GM11168 (cell line): ENCODE data around the gene LMF1.
"Not testable (repeated sequence)": the region's sequence is repeated elsewhere in the genome, so short reads cannot be mapped to it uniquely, and the experiment has no call there.

ENCODE experiments used
- in situ Hi-C: fragments of 300-500 bp; cut with MboI; formaldehyde crosslinking; loops from one replicate; pipeline ENCODE4 v1.12.0; 2022; ENCODE audit warnings: low sequenced_read_pairs; ENCODE audit not compliant: unreplicated experiment

Gene LMF1

GRCh38 chr16:953818-954217 is 17.0 kb downstream of the LMF1 start:
- in situ Hi-C loops: not testable (repeated sequence)

DNA sequence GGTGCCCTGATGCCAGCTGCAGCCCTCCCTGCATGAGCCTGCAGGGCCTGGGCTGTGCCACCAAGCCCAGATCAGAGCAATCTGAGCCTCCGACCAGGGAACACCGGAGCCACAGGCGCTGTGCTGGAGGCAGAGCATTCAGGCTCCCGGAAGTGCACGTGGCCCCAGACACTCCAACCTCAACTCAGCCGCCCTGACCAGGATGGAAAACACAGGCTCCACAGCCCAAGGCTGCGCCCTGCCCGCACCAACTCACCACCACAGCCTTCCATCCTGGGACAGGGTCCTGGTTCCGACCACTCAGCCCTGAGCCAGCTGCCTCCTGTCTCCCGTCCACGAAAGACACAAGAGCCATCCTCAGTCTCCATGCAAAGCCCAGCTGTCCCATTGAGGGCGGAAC is 18.5 kb downstream of the LMF1 start:
- in situ Hi-C loops: no loop called here

- in situ Hi-C loops: no loop called here
Measured at GRCh38 chr16:951660-952301, 19.0 kb downstream of the LMF1 start.

GRCh38 chr16:950733-951573 is 19.8 kb downstream of the LMF1 start:
- in situ Hi-C loops: not testable (repeated sequence)

DNA sequence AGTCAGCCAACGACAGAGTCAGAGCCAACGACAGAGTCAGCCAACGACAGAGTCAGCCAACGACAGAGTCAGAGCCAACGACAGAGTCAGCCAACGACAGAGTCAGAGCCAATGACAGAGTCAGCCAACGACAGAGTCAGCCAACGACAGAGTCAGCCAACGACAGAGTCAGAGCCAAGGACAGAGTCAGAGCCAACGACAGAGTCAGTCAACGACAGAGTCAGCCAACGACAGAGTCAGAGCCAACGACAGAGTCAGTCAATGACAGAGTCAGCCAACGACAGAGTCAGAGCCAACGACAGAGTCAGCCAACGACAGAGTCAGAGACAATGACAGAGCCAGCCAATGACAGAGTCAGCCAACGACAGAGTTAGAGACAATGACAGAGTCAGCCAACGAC is 22.0 kb downstream of the LMF1 start:
- in situ Hi-C loops: not testable (repeated sequence)

GRCh38 chr16:947922-948303 is 22.9 kb downstream of the LMF1 start:
- in situ Hi-C loops: not testable (repeated sequence)

GRCh38 chr16:947255-947921 is 23.4 kb downstream of the LMF1 start:
- in situ Hi-C loops: no loop called here

DNA sequence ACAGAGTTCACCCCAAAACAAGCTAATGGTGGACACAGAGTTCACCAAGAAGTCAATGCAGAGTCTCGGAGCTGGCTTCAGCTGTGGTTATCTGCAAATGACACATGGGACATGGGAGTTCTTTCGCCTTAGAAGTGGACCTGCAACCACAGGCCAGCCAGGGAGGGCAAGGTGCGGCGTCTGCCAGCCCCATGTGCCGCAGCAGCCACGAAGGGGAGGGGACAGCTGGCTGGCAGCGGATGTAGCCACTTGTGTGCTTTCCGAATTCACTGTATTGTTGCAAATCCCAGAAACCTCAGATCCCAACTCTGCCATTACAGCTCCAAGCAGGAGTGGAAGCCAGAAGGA is 24.8 kb downstream of the LMF1 start:
- in situ Hi-C loops: no loop called here

GRCh38 chr16:945271-946047 is 25.3 kb downstream of the LMF1 start:
- in situ Hi-C loops: no loop called here

DNA sequence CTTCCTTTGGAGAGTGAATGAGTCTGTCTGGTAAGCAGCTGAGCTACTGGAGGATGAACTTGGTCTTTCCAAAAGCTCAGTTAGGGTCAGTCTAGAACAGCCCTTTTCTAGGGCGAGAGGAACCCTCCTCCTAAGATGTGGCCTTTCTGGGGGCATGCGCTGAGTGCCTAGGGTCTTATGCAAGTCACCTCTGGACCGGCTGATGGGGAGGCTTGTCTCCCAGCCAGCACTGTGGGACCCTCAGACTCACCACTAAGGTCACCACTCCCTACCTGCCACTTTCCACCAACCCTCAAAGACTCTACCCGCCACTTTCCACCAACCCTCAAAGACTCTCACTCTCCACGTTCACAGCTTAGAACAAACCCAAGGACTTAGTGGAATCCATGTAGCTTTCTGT is 26.8 kb downstream of the LMF1 start:
- in situ Hi-C loops: no loop called here

DNA sequence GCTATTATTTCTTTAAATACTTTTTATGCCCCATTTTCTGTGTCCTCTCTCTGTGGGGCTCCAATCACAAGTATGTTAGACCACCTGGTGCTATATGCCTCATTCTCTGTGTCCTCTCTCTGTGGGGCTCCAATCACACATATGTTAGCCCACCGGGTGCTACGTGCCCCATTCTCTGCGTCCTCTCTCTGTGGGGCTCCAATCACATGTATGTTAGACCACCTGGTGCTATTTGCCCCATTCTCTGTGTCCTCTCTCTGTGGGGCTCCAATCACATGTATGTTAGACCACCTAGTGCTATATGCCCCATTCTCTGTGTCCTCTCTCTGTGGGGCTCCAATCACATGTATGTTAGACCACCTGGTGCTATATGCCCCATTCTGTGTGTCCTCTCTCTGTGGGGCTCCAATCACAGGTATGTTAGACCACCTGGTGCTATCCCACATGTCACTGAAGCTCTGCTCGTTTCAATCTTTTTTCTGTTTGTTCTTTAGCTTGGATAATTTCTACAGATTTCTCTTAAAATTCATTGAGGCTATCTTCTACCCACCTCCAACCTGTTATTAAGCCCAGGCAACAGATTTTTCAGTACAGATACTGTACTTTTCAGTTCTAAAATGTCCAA is 28.2 kb downstream of the LMF1 start:
- in situ Hi-C loops: no loop called here

DNA sequence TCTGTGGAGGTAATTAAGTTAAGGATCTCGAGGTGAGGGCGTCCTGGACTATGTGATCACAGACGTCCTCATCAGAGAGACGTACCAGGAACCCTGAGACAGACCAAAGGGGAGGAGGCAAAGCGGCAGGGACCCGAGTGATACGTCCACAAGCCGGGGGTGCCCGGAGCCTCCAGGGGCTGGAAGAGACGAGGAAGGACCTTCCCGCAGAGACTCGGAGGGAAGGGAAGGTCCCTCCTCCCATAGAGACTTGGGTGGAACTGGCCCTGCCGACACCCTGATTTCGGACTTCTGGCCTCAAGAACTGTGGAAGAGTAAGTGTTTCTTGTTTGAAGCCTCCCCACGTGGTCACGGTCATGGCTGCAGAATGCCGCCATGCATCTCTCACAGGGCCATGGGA is 30.8 kb downstream of the LMF1 start:
- in situ Hi-C loops: no loop called here

DNA sequence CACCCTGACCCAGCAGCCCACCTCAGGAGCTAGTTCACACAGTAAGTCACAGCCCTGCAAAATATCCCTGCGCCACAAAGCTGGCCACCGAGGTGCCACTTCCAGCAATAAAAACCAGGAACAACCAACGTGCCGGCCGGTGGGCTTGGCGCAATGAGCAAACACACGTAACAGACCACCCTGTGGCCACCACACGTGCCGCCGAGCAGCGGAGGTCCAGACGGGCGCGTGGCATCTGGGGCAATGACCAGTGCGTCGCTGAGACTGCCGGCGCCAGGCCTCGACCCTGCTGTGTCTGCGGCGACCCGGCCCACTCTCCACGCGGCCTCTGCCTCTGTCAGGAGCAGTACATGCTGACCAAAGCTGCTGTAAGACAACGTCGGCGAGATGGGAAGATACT is 31.5 kb downstream of the LMF1 start:
- in situ Hi-C loops: no loop called here

DNA sequence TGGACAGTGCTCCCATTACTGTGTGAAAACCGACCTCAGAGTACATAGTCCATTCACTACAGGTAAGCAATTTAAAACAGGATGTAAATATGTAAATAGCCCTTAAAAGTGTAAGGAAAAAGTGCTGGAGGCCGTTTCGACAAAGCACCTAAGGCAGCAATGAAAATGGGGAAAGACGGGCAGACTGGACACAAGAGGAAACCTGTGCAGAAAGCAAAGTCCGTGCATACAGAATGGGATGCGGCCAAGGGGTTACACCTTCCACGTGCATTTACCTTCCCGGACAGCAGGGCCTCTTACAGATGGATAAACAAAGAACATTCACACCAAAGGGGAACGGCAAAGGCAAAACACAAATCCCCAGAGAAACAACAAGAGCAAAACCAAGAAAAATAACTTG is 32.0 kb downstream of the LMF1 start:
- in situ Hi-C loops: no loop called here

GRCh38 chr16:938136-938535 is 32.6 kb downstream of the LMF1 start:
- in situ Hi-C loops: no loop called here

DNA sequence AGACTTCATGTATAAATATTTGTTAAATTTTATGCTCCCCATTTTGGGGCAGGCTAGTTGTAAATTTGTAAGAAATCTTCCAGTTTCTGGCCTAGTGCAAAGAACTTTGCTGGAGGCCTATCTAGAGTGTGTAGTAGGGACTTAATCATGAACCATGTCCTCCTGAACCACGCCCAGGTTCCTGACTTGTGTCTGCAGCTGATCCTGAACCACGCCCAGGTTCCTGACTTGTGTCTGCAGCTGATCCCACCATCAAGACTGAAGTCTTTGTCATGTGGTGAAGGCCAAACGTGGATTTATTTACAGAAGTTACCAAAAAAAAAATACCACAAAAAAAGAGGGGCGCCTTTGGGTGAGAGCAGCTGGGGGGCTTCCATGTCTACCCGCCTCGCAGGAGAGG is 33.1 kb downstream of the LMF1 start:
- in situ Hi-C loops: no loop called here

DNA sequence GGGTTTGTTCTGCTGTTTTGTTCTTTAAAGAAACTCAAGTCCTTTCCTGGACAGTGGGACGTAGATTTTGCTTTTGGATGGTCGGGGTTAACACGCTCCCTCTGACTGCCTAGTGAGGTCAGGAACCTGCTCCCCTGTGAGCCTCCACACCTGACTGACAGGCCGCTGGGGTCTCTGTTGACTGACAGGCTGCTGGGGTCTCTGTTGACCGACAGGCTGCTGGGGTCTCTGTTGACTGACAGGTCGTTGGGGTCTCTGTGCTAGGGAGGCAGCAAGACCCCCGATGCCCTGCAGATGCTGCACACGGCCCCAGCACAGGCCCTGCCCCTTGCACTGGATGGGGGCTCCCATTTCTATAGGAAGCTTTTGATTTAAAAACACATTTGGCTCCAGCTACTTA is 33.5 kb downstream of the LMF1 start:
- in situ Hi-C loops: no loop called here

DNA sequence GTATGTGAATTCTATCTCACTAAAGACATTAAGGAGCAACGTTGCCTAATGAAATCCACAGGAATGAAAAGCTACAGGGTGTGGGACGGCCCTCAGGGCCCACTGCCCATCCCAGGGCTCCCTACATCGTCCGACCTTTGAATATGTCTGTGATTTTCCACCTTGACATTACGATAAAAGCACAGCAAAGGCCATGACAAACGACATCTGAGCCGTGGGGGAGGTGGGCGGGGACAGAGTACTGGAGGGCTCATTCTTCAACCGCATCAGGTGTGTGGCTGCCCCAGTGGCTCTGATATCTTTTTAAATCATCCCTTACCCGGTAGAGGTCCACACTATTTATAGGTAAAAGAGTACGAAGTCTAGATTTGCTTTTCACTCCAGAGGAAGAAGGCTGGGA is 35.1 kb downstream of the LMF1 start:
- in situ Hi-C loops: no loop called here

- in situ Hi-C loops: no loop called here
Measured at GRCh38 chr16:934178-934577, 36.6 kb downstream of the LMF1 start.

DNA sequence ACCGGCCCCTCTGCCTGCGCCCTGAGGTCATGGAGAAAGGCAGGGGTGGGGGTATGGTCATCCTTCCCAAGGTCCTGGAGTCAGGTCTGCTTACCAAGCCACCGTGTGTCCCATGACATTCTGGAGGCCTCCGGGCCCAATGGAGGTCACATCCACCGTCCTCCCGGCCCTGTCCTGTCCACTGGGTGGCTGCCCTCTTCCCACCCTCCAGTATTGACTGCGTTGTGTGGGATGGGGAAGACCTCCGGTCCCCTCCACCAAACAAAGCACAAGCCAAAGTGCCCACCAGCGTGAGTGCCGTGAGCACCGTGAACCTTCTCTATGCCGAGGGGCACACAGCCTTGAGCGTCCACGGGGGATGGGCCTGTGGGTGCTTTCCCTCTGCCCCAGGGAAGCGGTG is 37.2 kb downstream of the LMF1 start:
- in situ Hi-C loops: no loop called here
